IPS DF 4.7 (cell line): ENCODE results near the gene MAP3K6.
"Not testable (repeated sequence)": the region's sequence is repeated elsewhere in the genome, so short reads cannot be mapped to it uniquely, and the experiment has no call there.

Experiments used
- DNase-seq: peaks from one replicate; pipeline ENCODE4 v3.0.0-alpha.2; 2013; ENCODE audit warnings: low spot score; ENCODE audit errors: extremely low read depth

MAP3K6 gene

DNA sequence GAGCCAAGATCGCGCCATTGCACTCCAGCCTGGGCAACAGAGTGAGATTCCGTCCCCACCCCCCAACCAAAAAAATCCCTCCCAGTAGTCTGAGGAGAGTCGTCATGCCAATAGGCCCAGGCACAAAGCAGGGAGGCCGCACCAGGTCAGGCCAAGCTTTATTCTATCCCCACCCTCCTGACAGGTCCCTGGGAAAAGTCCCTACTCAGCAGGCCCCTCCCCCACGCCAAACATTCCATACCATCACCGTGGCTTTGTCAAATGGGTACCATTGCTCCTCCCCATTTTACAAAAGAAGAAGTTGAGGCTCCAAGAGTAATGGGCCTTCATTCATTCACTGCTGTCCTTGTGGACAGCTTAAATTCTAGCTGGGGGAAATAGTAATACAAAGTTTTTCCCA is 31.0 kb upstream of the MAP3K6 start:
- no peak for DNase-seq

DNA sequence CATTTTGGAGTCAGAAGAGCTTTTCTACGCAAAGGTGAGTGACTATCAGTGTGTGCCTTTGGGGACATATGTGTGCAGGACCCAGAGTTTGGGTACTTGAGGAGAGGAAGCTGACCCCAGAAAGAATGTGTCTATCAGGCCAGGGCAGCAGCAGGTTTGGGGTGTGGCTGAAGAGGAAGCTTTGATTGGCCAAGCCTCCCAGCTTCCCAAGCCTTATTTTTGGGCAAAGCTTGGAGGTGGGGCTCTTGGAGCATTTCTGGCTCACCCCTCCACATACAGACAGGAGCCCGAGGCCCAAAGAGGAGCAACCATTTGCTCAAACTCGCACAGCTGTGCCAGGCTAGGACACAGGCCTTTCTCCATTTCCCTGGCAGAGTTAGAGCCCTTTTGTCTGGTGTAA is 30.3 kb upstream of the MAP3K6 start:
- no peak for DNase-seq

DNA sequence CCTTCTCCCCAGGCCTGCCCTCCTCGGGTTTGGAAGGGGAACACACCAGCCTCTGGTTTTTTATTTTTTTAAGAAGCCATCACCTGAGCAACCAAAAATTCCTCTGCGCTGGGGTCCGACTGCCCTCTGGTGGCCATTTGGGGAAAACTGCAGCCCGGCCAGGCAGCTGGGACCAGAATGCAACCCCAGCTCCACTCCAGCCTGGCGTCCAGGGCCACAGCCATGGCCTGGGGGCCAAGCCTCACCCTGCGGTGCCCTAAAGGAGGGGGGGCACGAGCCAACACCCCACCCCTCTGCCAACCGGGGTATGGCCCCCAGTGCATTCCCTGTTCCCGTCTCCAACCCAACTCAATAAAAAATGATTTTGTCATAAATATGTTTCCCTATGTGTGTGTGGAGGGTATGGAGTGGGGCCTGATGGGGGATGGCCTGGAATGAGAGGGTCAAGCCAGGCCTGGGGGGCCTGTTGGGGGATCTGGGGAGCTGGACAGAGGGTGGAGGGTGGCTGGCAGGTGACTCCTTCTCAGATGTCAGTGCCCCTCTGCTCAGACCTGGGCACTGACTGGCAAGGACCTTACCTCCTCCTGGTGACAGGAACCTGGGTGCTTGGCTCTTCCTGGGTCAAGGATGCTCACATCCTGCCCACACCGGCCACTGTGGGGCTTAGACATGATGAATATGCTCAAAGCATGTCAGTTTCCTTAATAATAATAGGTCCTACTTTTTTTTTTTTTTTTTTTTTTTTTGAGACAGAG is 28.9 kb upstream of the MAP3K6 start:
- DNase-seq = no peak

DNA sequence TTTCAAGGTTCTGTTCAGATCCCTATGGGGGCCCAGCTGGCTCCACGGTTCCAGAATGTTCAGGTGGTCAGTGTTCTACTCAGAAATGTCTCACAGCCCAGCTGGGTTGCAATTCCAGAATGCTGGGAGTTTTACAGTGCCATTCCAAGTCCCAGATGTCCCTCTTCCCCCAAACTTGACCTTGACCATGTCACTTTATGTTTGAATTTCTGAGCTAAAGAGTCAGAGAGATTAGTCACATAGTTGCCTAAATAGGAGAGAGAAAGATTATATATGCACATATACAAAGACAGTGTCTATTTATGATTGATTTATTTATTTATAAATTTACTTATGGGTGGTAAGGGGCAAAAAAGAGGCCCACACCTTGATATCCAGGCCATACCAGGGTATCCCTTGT is 28.2 kb upstream of the MAP3K6 start:
- no peak for DNase-seq

- no peak for DNase-seq
Measured at GRCh38 chr1:27394282-27394658, 27.5 kb upstream of the MAP3K6 start.

- DNase-seq = no peak
Measured at GRCh38 chr1:27393641-27394281, 27.0 kb upstream of the MAP3K6 start.

- no peak for DNase-seq
Measured at GRCh38 chr1:27392778-27393635, 26.2 kb upstream of the MAP3K6 start.

GRCh38 chr1:27392096-27392777 is 25.5 kb upstream of the MAP3K6 start, which contains the start of gene GPR3:
Gene GPR3 (plus strand): TSS chr1:27392622. CDS start chr1:27393799, 1,177 bp downstream.
- DNase-seq = no peak

DNA sequence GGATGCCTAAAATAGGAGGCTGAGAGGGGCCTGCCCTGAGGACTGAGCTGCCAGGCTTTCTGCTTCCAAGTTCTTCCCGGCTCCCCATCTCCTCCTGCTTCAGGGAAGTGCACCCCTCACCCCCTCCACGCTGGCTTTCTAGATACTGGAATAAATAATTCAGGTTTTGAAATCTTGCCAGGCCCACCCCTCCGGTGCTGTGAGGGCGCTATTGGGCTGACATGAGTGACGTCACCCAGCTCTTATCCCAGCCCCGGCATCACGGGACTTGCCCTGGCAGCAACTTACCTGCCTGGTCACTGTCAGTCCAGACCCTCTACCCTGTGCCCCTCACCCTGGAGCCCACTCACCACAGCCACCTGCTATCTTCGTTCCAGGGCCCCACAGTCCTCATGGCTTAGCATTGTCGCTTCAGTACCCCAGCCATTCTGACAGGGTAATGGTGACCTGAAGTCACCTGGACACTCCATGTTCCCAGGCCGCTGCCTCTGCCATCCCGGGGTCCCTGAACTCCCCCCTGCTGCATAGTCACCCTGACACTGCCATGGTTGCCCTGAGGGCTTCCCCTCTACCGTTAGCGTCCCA is 24.8 kb upstream of the MAP3K6 start:
- no peak for DNase-seq

DNA sequence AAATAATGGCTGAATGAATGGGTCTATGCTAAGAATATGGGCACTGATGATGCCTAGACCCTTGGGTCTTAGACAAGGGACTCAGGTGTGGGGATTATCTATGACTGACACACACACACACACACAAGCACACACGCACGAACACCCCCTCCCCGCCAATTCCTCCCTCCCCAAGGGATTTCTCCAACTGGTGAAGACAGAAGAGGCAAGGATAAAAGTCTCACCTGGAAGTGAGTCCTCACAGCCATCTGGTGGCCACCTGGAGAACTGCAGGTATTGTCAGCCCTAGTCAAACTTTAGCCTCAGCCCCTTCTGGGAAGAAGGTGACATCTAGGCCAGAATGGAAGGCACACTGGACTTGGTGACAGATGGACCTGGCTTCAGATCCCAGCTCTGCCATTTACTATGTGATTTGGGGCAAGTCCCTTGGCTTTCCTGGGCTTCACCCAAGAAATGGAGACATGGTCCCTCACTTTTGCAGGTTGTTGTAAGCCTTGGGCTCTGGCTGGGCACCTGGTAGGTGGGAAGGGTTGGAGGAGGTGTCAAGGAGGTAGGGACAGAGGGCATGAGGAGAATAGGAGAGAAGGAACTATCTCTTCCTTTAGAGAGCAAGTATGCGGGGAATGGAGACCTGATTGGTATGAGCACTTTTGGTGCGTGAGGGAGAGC is 21.7 kb upstream of the MAP3K6 start:
- DNase-seq = no peak

DNA sequence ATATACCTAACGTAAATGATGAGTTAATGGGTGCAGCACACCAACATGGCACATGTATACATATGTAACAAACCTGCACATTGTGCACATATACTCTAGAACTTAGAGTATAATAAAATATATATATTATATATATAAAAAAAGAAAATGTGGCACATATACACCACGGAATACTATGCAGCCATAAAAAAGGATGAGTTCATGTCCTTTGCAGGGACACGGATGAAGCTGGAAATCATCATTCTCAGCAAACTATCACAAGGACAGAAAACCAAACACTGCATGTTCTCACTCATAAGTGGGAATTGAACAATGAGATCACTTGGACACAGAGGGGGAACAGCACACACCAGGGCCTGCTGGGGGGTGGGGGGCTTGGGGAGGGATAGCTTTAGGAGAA is 18.0 kb upstream of the MAP3K6 start:
- DNase-seq = not testable (repeated sequence)

GRCh38 chr1:27383661-27384060 is 16.9 kb upstream of the MAP3K6 start:
- DNase-seq = no peak

DNA sequence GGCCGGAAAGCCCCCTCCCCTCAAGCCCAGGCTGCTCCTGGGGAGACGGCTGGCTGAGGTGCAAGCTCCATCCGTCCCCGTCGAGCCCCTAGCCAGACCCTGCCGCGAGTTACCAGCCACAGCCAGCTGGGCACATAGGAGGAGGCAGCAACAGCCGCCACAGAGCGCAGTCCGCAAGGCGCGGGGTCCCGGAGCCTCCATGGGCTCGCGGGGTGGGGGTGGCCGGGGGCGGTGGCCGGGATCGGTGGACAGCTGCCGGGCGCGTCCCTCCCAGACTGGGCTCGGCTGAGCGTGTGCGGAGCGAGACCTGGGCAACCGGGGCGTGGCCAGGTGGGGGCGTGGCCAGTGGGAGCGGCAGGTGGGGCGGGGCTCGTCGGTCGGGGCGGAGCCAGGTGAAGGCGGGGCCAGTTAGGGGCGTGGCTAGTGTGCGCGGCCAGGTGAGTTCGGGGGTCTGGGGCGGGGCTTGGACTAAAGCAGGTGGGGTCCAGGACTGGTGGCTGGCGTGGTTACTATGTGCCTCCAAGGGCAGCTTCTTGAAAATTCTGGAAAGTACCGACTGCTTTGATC is 16.4 kb upstream of the MAP3K6 start, which contains the start of gene CD164L2:
CD164L2 (minus strand) TSS at position 295 of the 567 bp plus-strand sequence; CDS start at position 201, 94 bp downstream.
- no peak for DNase-seq

GRCh38 chr1:27381969-27382762 is 15.4 kb upstream of the MAP3K6 start:
- no peak for DNase-seq

GRCh38 chr1:27380766-27381733 is 14.3 kb upstream of the MAP3K6 start:
- DNase-seq = no peak

DNA sequence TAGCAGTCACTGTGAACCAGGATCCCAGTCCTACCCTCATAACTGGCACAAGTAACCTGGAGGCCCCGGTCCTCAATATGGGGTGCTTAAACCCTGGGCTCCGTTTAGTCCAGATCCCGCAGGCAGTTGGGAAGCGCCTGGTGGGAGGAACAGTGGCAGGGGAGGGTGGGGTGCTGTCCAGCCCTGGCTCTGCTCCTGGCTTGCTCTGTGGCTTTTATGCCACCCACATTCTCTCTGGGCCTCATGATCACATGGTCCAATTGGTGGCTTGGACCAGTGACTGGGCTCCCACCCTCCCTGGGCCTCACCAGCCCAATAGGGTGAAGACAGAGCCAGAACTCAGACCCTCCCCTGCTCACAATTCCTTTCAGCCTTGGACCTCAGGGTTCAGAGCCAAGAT is 13.5 kb upstream of the MAP3K6 start:
- no peak for DNase-seq

GRCh38 chr1:27379564-27380122 is 12.9 kb upstream of the MAP3K6 start:
- no peak for DNase-seq
